LoVo (cell line): ENCODE results near the gene ICOSLG.
"Not testable (repeated sequence)": the region's sequence is repeated elsewhere in the genome, so short reads cannot be mapped to it uniquely, and the experiment has no call there.

Experiments used
- DNase-seq: peaks from one replicate; pipeline ENCODE4 v3.0.0-alpha.2; 2016; ENCODE audit warnings: low spot score

The ICOSLG gene

GRCh38 chr21:44176127-44176526 is 64.6 kb downstream of the ICOSLG start:
- not testable (repeated sequence) for DNase-seq

DNA sequence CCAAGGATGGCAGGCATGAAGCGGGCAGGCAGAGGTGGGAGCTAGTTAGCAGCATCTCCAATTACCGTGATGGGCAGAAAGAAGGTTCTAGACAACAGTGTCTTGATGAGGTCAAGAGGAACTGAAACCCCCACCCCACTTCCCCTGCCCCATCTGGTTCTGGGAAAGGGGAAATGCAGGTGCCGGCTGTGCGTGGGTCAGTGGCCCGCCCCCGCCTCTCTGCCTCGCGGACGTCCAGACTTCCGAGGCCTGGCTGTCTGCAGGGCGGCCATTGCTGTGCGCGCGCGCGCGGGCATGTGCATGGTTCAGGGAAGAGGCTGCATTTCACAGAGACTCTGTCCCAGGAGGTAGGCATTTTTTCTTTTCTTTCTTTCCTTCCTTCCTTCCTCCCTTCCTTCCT is 65.6 kb downstream of the ICOSLG start:
- DNase-seq, result not testable (repeated sequence)
